ENCODE results near the gene GJA10.
"Not testable (repeated sequence)": the region's sequence is repeated elsewhere in the genome, so short reads cannot be mapped to it uniquely, and the experiment has no call there.

Gene GJA10

GRCh38 chr6:89894169-89894568 lies at the start of gene GJA10:
Gene GJA10, plus strand, starts transcription at chr6:89894469. Its CDS starts 0 bp downstream, at chr6:89894469.
- no peak for DNase-seq
- intact Hi-C loops (cut with DNase I) = no loop called here

GRCh38 chr6:89847513-89847912 lies 46.8 kb upstream of the GJA10 start:
- intact Hi-C loops (cut with DNase I) = not testable (repeated sequence)

DNA sequence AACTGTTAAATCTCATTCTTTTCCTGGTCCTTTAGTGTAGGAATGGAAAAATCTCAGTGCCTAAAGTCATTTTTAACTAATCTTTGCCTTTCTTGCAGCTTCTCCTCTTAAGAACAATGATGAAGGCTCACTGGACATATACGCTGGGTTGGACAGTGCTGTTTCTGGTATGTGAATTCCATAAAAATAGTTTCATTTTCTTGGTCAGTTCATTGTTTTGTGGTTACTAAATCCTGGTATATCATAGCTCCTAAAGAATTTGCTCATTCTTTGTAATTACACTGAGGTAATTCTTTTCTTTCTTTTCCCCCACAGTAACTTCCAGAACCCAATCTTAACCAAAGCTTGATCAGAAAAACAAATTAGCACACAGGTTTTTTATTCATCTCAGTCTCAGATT lies 41.2 kb upstream of the GJA10 start:
- intact Hi-C loops (cut with DNase I) = no loop called here

More at GRCh38 chr6:89847513-89847912, 46.8 kb upstream of the GJA10 start:
- DNase-seq = not testable (repeated sequence)

GRCh38 chr6:89858041-89858440 lies 36.2 kb upstream of the GJA10 start:
- intact Hi-C loops (cut with DNase I) = no loop called here

More for the DNA sequence above, 41.2 kb upstream of the GJA10 start:
- DNase-seq = no peak

DNA sequence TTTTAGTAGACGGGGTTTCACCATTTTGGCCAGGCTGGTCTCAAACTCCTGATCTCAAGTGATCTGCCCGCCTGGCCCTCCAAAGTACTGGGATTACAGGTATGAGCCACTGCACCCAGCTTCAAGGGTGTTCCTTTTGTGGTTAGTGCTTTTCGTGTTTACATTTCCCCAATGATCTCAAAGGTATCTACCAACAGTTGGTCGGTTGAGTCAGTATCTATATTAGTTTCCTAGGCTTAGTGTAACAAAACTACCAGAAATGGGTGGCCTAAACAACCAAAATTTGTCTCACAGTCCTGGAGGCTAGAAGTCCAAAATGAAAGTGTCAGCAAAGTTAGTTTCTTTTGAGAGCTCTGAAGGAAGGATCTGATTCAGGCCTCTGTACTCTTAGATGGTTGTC lies 34.5 kb upstream of the GJA10 start:
- no peak for DNase-seq
- intact Hi-C loops (cut with DNase I) = no loop called here

More at GRCh38 chr6:89858041-89858440, 36.2 kb upstream of the GJA10 start:
- DNase-seq = no peak

DNA sequence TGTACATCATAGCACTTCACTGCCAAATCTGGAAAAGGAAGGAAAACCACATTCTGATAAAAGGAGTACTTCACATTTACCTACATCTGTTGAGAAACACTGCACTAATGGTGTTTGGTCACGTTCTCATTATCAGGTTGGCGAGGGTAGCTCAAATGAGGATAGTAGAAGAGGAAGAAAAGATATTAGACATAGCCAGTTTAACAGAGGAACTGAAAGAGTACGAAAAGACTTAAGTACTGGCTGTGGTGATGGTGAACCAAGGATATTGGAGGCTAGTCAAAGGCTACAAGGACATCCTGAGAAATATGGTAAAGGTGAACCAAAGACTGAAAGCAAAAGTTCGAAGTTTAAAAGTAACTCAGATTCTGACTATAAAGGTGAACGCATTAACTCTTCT lies 32.0 kb upstream of the GJA10 start:
- intact Hi-C loops (cut with DNase I) = no loop called here
- DNase-seq = no peak

- intact Hi-C loops (cut with DNase I) = no loop called here
- DNase-seq = no peak
Measured at GRCh38 chr6:89862698-89863097, 31.6 kb upstream of the GJA10 start.

- no peak for DNase-seq
- intact Hi-C loops (cut with DNase I) = no loop called here
Measured at GRCh38 chr6:89866024-89866678, 28.1 kb upstream of the GJA10 start.

GRCh38 chr6:89873721-89874120 lies 20.5 kb upstream of the GJA10 start:
- DNase-seq = no peak
- intact Hi-C loops (cut with DNase I) = no loop called here

DNA sequence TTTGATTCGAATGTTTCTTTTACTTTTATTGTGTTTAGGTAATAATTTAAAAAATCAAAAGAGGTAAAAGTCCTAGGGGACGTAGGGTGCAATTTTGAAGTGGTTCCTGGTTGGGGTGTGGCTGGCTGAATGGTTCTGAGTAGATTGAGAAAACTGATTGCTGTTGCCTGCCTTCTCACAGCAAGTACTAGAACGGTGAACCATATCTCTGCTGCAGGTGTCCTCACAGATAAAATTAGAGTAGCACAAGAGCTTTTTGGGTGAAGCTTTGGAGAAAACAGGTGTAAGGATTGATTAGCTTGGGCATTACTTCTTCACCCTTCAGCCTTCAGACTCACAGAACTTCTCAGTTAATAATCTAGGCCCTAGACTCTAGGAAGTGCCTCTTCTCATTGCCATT lies 19.8 kb upstream of the GJA10 start:
- intact Hi-C loops (cut with DNase I) = no loop called here
- no peak for DNase-seq

GRCh38 chr6:89886378-89887120 lies 7.7 kb upstream of the GJA10 start:
- no peak for DNase-seq
- intact Hi-C loops (cut with DNase I) = no loop called here

- DNase-seq = peak in 2 of 42 donors; percentile 5 to 27
- intact Hi-C loops (cut with DNase I) = no loop called here
Measured at GRCh38 chr6:89887452-89888137, 6.7 kb upstream of the GJA10 start.

DNA sequence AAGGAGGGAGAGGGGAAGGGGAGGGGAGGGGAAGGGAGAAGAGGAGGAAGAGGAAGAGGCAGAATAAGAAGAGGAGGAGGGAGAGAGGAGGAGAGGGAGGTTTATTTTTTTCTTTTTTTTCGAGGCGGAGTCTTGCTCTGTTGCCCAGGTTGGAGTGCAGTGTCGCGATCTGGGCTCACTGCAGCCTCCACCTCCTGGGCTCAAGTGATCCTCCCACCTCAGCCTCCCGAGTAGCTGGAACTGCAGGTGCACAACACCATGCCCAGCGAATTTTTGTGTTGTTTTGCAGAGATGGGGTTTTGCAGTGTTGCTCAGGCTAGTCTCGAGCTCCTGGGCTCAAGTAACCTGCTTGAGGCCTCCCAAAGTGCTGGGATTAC lies 6.1 kb upstream of the GJA10 start:
- intact Hi-C loops (cut with DNase I) = no loop called here

GRCh38 chr6:89888871-89889270 lies 5.4 kb upstream of the GJA10 start:
- intact Hi-C loops (cut with DNase I) = no loop called here
- DNase-seq = no peak

More for the DNA sequence above, 6.1 kb upstream of the GJA10 start:
- no peak for DNase-seq

- DNase-seq; intact Hi-C loops (cut with DNase I): not testable (repeated sequence)
Measured at GRCh38 chr6:89890845-89891528, 3.3 kb upstream of the GJA10 start.

DNA sequence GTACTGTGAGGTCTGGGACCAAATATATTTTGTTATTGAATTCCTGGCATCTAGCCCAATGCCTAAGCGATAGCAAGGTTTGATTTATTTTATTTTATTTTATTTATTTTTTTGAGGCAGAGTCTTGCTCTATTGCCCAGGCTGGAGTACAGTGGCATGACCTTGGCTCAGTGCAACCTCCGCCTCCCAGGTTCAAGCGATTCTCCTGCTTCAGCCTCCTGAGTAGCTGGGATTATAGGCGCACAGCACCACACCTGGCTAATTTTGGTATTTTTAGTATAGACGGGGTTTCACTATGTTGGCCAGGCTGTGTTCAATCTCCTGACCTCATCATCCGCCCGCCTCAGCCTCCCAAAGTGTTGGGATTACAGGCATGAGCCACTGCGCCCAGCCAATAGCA lies 1.7 kb upstream of the GJA10 start:
- intact Hi-C loops (cut with DNase I); DNase-seq: not testable (repeated sequence)

DNA sequence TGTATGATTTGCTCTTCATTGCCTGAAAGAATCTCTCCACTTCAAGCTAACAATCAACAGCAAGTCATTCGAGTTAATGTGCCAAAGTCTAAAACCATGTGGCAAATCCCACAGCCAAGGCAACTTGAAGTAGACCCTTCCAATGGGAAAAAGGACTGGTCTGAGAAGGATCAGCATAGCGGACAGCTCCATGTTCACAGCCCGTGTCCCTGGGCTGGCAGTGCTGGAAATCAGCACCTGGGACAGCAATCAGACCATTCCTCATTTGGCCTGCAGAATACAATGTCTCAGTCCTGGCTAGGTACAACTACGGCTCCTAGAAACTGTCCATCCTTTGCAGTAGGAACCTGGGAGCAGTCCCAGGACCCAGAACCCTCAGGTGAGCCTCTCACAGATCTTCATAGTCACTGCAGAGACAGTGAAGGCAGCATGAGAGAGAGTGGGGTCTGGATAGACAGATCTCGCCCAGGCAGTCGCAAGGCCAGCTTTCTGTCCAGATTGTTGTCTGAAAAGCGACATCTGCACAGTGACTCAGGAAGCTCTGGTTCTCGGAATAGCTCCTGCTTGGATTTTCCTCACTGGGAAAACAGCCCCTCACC lies 1.1 kb downstream of the GJA10 start:
- no peak for DNase-seq
- intact Hi-C loops (cut with DNase I) = no loop called here

- DNase-seq; intact Hi-C loops (cut with DNase I): not testable (repeated sequence)
Measured at GRCh38 chr6:89910001-89910901, 16.0 kb downstream of the GJA10 start.
